Loucy (cell line): ENCODE data around the gene STK35.

ENCODE experiments used
- H2AFZ ChIP-seq: fragments of 200-600 bp; sonication (generic); 2 replicates; pipeline ENCODE4 v1.6.0; 2016; ENCODE audit warnings: antibody characterized with exemption, mild to moderate bottlenecking, low read length, moderate library complexity
- H3F3A ChIP-seq: fragments of 200-600 bp; 2 replicates; pipeline ENCODE4 v1.6.0; 2016; ENCODE audit warnings: antibody characterized with exemption, low read depth, mild to moderate bottlenecking
- H3K27me3 ChIP-seq: fragments of 200-600 bp; sonication (generic); 2 replicates; pipeline ENCODE4 v1.6.1; 2014; ENCODE audit warnings: low read length, mild to moderate bottlenecking; ENCODE audit not compliant: insufficient read depth, poor library complexity, severe bottlenecking
- H3K36me3 ChIP-seq: fragments of 200-600 bp; sonication (generic); 2 replicates; pipeline ENCODE4 v1.6.1; 2016; ENCODE audit warnings: low read length; ENCODE audit not compliant: insufficient read depth
- H3K4me1 ChIP-seq: fragments of 200-600 bp; sonication (generic); 2 replicates; pipeline ENCODE4 v1.5.1; 2014; ENCODE audit warnings: low read length, mild to moderate bottlenecking; ENCODE audit not compliant: insufficient read depth, poor library complexity, severe bottlenecking
- H3K4me2 ChIP-seq: fragments of 200-600 bp; sonication (generic); 2 replicates; pipeline ENCODE4 v1.6.0; 2014; ENCODE audit warnings: antibody characterized with exemption, low read length, low read depth, mild to moderate bottlenecking; ENCODE audit not compliant: poor library complexity, severe bottlenecking
- H3K4me3 ChIP-seq: fragments of 200-600 bp; sonication (generic); 2 replicates; pipeline ENCODE4 v1.5.1; 2014; ENCODE audit warnings: low read length, mild to moderate bottlenecking, mixed read lengths; ENCODE audit not compliant: poor library complexity, severe bottlenecking
- H3K79me2 ChIP-seq: fragments of 200-600 bp; sonication (generic); 2 replicates; pipeline ENCODE4 v1.6.1; 2014; ENCODE audit warnings: low read length; ENCODE audit not compliant: insufficient read depth
- H3K9ac ChIP-seq: fragments of 200-600 bp; sonication (generic); 2 replicates; pipeline ENCODE4 v1.6.0; 2014; ENCODE audit warnings: mild to moderate bottlenecking, low read depth, low read length, moderate library complexity; ENCODE audit not compliant: poor library complexity, severe bottlenecking
- H3K9me2 ChIP-seq: fragments of 200-600 bp; sonication (generic); replicated peaks from 2 replicates; pipeline ENCODE4 v1.6.1; 2016; ENCODE audit warnings: low read depth, low read length, mixed read lengths
- H3K9me3 ChIP-seq: fragments of 200-600 bp; sonication (generic); 2 replicates; pipeline ENCODE4 v1.6.1; 2014; ENCODE audit warnings: mild to moderate bottlenecking, antibody characterized with exemption, low read length, low read depth; ENCODE audit not compliant: insufficient read depth
- H4K20me1 ChIP-seq: fragments of 200-600 bp; sonication (generic); 2 replicates; pipeline ENCODE4 v1.6.0; 2014; ENCODE audit warnings: antibody characterized with exemption, low read length, mild to moderate bottlenecking; ENCODE audit not compliant: insufficient read depth, poor library complexity, severe bottlenecking
- EZH2phosphoT487 ChIP-seq: fragments of 200-600 bp; IDR thresholded peaks from 2 replicates; pipeline ENCODE4 v1.6.1; 2018; ENCODE audit warnings: antibody characterized with exemption, mild to moderate bottlenecking, moderate library complexity, borderline replicate concordance
- TF ChIP-seq, protein P1 (sequence below): fragments of 200-600 bp; sonication (generic); conservative IDR thresholded peaks from 2 replicates; pipeline ENCODE4 v1.5.1; 2014; ENCODE audit warnings: mild to moderate bottlenecking, antibody characterized with exemption, low read length

STK35 gene

DNA sequence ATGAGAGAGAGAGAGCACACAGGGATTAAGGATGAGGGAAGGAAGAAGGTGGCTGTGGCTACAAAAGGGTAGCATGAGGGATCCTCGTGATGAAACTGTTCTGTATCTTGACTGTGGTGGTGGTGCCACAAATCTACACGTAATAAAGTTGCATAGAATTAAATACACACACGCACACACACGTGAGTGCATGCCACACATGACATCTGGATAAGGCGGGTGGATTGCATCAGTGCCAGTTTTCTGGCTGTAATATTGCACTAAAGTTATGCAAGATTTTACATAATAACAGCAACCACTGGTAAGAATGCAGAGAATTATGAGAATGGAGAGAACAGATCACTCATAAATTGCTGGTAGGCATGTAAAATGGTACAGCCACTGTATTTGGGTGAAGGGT, 16.9 kb upstream of the STK35 start:
- H3K4me2 ChIP-seq, result no peak overlapping the region
- H3K4me3 ChIP-seq, result no peak overlapping the region
- no peaks in the 10 kb centered on the region for H3K9me3 ChIP-seq
- no peaks in the 10 kb centered on the region for H3K27me3 ChIP-seq
- H3K36me3 ChIP-seq, result no peaks in the 10 kb centered on the region
- TF ChIP-seq, protein P1, sequence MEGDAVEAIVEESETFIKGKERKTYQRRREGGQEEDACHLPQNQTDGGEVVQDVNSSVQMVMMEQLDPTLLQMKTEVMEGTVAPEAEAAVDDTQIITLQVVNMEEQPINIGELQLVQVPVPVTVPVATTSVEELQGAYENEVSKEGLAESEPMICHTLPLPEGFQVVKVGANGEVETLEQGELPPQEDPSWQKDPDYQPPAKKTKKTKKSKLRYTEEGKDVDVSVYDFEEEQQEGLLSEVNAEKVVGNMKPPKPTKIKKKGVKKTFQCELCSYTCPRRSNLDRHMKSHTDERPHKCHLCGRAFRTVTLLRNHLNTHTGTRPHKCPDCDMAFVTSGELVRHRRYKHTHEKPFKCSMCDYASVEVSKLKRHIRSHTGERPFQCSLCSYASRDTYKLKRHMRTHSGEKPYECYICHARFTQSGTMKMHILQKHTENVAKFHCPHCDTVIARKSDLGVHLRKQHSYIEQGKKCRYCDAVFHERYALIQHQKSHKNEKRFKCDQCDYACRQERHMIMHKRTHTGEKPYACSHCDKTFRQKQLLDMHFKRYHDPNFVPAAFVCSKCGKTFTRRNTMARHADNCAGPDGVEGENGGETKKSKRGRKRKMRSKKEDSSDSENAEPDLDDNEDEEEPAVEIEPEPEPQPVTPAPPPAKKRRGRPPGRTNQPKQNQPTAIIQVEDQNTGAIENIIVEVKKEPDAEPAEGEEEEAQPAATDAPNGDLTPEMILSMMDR, result no peak
- no peak for TF ChIP-seq EZH2phosphoT487
- no peaks in the 10 kb centered on the region for H3F3A ChIP-seq
- no peaks in the 10 kb centered on the region for H3K79me2 ChIP-seq
- H3K9ac ChIP-seq, result no peak overlapping the region
- no peak overlapping the region for H2AFZ ChIP-seq
- H4K20me1 ChIP-seq, result no peaks in the 10 kb centered on the region
- no peaks in the 10 kb centered on the region for H3K4me1 ChIP-seq
- no peaks in the 10 kb centered on the region for H3K9me2 ChIP-seq

DNA sequence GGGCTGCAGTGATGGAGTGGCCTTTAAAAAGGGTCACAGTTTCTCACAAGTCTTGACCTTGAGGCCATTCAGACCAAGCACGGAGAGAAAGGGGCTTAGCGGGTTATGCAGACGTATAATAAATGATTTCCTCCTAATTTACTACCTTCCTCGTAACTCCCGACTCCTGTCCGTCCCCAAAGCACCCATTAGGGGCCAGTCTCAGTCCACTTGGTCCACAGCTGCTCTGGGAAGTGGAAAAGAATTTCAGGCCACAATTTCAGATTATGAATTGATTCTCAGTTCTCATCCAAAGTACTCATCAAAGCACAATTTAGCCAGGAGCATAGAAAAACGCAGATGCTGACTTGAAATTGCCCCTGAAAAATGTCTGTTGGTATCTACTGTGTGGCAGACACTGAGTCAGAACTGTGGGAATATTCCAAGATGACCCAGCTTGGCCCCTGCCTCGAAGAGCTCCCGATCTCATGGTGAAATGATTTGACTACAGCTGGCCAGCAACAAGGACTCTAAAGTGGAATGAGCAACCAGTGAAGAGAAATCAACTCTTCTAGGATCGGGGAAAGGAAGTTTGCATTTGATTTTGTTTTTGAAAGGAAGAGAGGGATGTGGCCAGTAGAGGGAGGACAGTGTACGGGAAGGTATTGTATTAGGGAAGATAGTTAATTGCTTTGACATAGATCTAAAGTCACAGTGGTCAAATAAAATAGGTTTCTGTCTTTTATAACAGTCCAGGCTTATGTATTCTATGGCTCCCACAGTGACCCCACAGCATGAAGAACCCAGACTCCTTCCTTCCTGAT, 15.2 kb upstream of the STK35 start:
- no peaks in the 10 kb centered on the region for H3K27me3 ChIP-seq
- H3K4me1 ChIP-seq, result no peaks in the 10 kb centered on the region
- no peak overlapping the region for H2AFZ ChIP-seq
- H3F3A ChIP-seq, result no peaks in the 10 kb centered on the region
- no peaks in the 10 kb centered on the region for H4K20me1 ChIP-seq
- no peaks in the 10 kb centered on the region for H3K79me2 ChIP-seq
- TF ChIP-seq, protein P1, result no peak
- no peak for TF ChIP-seq EZH2phosphoT487
- no peak overlapping the region for H3K4me2 ChIP-seq
- H3K9me3 ChIP-seq, result no peaks in the 10 kb centered on the region
- no peak overlapping the region for H3K9ac ChIP-seq
- no peak overlapping the region for H3K4me3 ChIP-seq
- no peaks in the 10 kb centered on the region for H3K36me3 ChIP-seq
- no peaks in the 10 kb centered on the region for H3K9me2 ChIP-seq

DNA sequence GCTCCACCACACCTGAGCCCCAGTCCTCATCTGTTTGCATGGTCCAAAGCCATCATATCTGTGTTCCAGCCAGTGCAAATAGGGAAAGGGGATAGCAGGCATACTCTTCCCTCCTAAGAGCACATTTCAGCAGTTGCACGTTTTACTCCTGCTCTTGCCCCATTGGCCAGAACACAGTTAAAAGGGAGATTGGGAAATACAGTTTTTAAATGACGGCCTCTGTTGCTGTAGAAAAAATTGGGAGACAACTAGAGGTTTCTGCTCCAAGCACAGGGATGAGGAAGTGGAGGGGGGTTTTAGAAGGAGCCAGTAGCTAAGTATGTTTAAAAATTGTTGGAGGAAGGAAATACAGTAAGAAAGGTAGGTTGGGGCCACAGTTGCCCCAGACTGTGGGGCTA, 14.6 kb upstream of the STK35 start:
- Histone ChIP-seq H3F3A (no peaks in the 10 kb centered on the region), H3K9ac (no peak overlapping the region), H3K9me2 (no peaks in the 10 kb centered on the region), H3K4me3 (no peak overlapping the region), H3K4me1 (no peaks in the 10 kb centered on the region), H3K79me2 (no peaks in the 10 kb centered on the region), H2AFZ (no peak overlapping the region), H3K4me2 (no peak overlapping the region), H3K36me3 (no peaks in the 10 kb centered on the region), H3K27me3 (no peaks in the 10 kb centered on the region), H4K20me1 (no peaks in the 10 kb centered on the region), H3K9me3 (no peaks in the 10 kb centered on the region)
- no peak for TF ChIP-seq EZH2phosphoT487
- TF ChIP-seq, protein P1, result no peak
